ENCODE measurements around the gene ARHGEF5.
"Not testable (repeated sequence)": the region's sequence is repeated elsewhere in the genome, so short reads cannot be mapped to it uniquely, and the experiment has no call there.

GRCh38 chr7:144330044-144330443, 25.2 kb upstream of the ARHGEF5 start:
- TF ChIP-seq POLR2A (IDR thresholded peaks at IDR 0.05; ENCODE audit: low read depth, low read length); TAF1 (IDR thresholded peaks at IDR 0.05; ENCODE audit: borderline replicate concordance, low read depth, low read length); POLR2AphosphoS5 (IDR thresholded peaks at IDR 0.05; ENCODE audit: low read depth, low read length): not testable (repeated sequence)

Measured in GM12892 (cell line).